Glutamatergic neuron (in vitro differentiated cells): ENCODE data around the gene ZNF20. TPM values are rescaled to one million over a fixed set of nuclear protein-coding genes. Genes with fewer than 3 reads are reported as not detected.

Experiments used
- DNase-seq: peaks from one replicate; pipeline ENCODE4 v3.0.0; 2022
- H3K27ac Mint-ChIP-seq: one replicate; pipeline ENCODE4 v1.8.0; 2020; ENCODE audit warnings: mild to moderate bottlenecking, mixed read lengths, inconsistent platforms; ENCODE audit not compliant: unreplicated experiment
- H3K27me3 Mint-ChIP-seq: one replicate; pipeline ENCODE4 v1.8.0; 2020; ENCODE audit warnings: mild to moderate bottlenecking, moderate library complexity, mixed read lengths, inconsistent platforms; ENCODE audit not compliant: unreplicated experiment
- H3K36me3 Mint-ChIP-seq: one replicate; pipeline ENCODE4 v1.8.0; 2020; ENCODE audit warnings: mild to moderate bottlenecking, mixed read lengths, inconsistent platforms; ENCODE audit not compliant: unreplicated experiment
- H3K4me1 Mint-ChIP-seq: one replicate; pipeline ENCODE4 v1.8.0; 2020; ENCODE audit warnings: mild to moderate bottlenecking, low read depth, mixed read lengths, inconsistent platforms; ENCODE audit not compliant: unreplicated experiment
- H3K4me3 Mint-ChIP-seq: one replicate; pipeline ENCODE4 v1.8.0; 2020; ENCODE audit warnings: mild to moderate bottlenecking, mixed read lengths, inconsistent platforms; ENCODE audit not compliant: unreplicated experiment
- H3K9me3 Mint-ChIP-seq: one replicate; pipeline ENCODE4 v1.8.0; 2020; ENCODE audit warnings: mild to moderate bottlenecking, moderate library complexity, mixed read lengths, inconsistent platforms; ENCODE audit not compliant: unreplicated experiment
- long read RNA-seq: library from polyadenylated mRNA; unstranded; transcript quantifications from one replicate; pipeline ENCODE4 v2.0.0, GENCODE V29; 2020; ENCODE audit not compliant: unreplicated experiment
- total RNA-seq: library from RNA; stranded (reverse); fragmentation: NEBNext Ultra II Directional; extraction: Animal tissue kit (Norgen Biotek cat#: 25700); gene quantifications from one replicate; pipeline ENCODE4 v1.2.1, GENCODE V29; 2021; ENCODE audit not compliant: unreplicated experiment
- TF ChIP-seq, protein P1 (sequence below): fragments of 200-600 bp; sonication (generic); IDR thresholded peaks from one replicate; pipeline ENCODE4 v1.5.0; 2021; ENCODE audit not compliant: partially characterized antibody, unreplicated experiment

The ZNF20 gene
- total RNA-seq, result 8.1 TPM
- long read RNA-seq, partial matches to known transcripts, result 0 of 3 reads
- long read RNA-seq, other reads (novel, unspliced or antisense), result 0 of 3 reads

DNA sequence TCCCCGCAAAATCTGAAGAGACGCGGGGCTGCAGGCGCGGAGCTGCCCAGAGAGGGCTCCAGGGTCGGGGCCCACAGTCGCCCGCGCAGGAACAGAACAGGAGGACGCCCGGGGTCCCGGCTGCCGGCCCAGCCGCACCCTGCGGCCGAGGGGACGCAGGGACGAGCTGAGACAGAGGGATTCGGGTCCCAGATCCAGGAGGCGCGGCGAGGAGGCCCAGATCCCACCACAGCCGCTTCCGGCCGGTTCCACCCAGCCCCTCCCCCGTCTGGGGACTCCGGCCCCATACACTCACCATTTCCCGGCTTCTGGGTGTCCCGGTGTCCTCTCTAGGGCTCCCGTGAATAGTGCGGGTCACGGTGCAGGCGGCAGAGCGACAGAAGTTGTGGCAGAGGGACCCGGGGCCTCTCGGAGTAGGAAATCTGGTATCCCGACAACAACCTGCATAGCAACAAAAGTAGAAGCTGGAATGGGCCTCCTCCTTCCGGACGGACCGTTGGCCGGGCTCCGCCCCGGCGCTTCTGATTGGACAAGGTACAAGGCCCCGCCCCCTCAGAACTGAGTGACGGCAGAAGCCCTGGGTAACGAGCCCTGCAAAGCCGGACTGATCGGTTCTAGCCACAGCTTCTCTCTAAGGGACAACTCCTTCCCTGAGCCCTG lies at the start of gene ZNF20:
Gene ZNF20 (minus strand): TSS at position 466 of the 660 bp plus-strand sequence. CDS start 168 bp downstream, at position 298.
- TF ChIP-seq, protein P1, sequence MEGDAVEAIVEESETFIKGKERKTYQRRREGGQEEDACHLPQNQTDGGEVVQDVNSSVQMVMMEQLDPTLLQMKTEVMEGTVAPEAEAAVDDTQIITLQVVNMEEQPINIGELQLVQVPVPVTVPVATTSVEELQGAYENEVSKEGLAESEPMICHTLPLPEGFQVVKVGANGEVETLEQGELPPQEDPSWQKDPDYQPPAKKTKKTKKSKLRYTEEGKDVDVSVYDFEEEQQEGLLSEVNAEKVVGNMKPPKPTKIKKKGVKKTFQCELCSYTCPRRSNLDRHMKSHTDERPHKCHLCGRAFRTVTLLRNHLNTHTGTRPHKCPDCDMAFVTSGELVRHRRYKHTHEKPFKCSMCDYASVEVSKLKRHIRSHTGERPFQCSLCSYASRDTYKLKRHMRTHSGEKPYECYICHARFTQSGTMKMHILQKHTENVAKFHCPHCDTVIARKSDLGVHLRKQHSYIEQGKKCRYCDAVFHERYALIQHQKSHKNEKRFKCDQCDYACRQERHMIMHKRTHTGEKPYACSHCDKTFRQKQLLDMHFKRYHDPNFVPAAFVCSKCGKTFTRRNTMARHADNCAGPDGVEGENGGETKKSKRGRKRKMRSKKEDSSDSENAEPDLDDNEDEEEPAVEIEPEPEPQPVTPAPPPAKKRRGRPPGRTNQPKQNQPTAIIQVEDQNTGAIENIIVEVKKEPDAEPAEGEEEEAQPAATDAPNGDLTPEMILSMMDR, result no peak
- peak; percentile 98 for DNase-seq
- H3K27me3 Mint-ChIP-seq, result peaks cover 3% of the 10 kb centered on the region
- peaks cover 24% of the 10 kb centered on the region for H3K36me3 Mint-ChIP-seq
- H3K4me3 Mint-ChIP-seq, result peak within 1 kb of the TSS; percentile 93
- peak within 1 kb of the TSS; percentile 87 for H3K27ac Mint-ChIP-seq
- H3K9me3 Mint-ChIP-seq, result peaks cover 16% of the 10 kb centered on the region
- peaks cover 21% of the 10 kb centered on the region for H3K4me1 Mint-ChIP-seq

DNA sequence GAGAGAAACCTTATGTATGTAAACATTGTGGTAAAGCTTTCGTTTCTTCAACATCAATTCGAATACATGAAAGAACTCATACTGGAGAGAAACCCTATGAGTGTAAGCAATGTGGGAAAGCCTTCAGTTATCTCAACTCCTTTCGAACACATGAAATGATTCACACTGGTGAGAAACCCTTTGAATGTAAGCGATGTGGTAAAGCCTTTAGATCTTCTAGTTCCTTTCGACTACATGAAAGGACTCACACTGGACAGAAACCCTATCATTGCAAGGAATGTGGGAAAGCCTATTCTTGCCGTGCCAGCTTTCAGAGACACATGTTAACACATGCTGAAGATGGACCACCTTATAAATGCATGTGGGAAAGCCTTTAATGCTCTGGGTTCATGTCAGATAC lies 47.5 kb upstream of the ZNF20 start:
- Mint-ChIP-seq H3K36me3 (peaks cover 76% of the 10 kb centered on the region), H3K4me1 (no peaks in the 10 kb centered on the region), H3K27me3 (peaks cover 4% of the 10 kb centered on the region), H3K4me3 (no peak overlapping the region), H3K9me3 (peaks cover 30% of the 10 kb centered on the region), H3K27ac (no peak overlapping the region)
- DNase-seq, result no peak
- TF ChIP-seq, protein P1, result no peak

DNA sequence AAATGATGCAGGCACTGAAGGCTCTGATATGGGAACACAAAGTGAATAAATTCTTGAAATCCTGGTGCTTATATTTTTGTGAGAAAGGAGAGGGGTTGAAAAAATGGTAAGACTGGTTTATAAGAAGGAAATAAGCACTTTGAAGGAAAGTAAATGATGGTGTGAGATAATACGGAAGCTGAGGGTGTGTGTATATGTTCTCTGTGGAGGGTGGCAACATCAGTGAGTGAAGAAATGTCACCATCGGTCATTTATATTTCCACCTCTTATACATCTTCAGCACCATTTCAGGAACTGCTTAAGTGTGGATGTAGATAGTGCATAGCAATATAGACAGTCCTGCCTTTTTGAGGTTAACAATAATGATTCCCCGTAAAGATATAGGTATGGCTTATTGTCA lies 40.2 kb upstream of the ZNF20 start:
- TF ChIP-seq, protein P1, result no peak
- H3K27ac Mint-ChIP-seq, result no peak overlapping the region
- peaks cover 36% of the 10 kb centered on the region for H3K36me3 Mint-ChIP-seq
- H3K4me1 Mint-ChIP-seq, result no peaks in the 10 kb centered on the region
- H3K4me3 Mint-ChIP-seq, result no peak overlapping the region
- no peak for DNase-seq
- H3K9me3 Mint-ChIP-seq, result peaks cover 12% of the 10 kb centered on the region
- H3K27me3 Mint-ChIP-seq, result no peaks in the 10 kb centered on the region

DNA sequence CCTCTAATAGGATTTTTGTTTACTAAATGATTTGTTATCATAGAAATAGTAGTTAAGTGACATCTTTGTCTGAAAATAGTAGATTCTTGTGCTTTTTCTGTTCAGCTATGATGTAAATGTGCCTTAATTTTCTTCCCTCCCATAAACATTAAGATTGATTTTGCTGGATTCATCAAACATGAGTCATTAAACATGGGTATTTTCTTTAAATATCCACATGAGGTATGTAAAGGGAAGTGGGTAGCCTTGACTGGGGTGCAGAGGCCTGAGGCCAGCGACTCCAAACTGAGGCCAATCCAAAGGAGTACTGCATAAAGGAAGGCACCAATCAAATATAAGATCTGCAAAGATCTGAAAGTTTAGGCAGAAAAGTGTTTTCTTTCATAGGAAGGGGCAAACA lies 26.5 kb upstream of the ZNF20 start:
- TF ChIP-seq, protein P1, result no peak
- peaks cover 4% of the 10 kb centered on the region for H3K4me1 Mint-ChIP-seq
- no peak overlapping the region for H3K27ac Mint-ChIP-seq
- H3K9me3 Mint-ChIP-seq, result peaks cover 10% of the 10 kb centered on the region
- H3K27me3 Mint-ChIP-seq, result peaks cover 14% of the 10 kb centered on the region
- peaks cover 11% of the 10 kb centered on the region for H3K36me3 Mint-ChIP-seq
- no peak for DNase-seq
- peak overlapping the region; percentile 60 for H3K4me3 Mint-ChIP-seq

DNA sequence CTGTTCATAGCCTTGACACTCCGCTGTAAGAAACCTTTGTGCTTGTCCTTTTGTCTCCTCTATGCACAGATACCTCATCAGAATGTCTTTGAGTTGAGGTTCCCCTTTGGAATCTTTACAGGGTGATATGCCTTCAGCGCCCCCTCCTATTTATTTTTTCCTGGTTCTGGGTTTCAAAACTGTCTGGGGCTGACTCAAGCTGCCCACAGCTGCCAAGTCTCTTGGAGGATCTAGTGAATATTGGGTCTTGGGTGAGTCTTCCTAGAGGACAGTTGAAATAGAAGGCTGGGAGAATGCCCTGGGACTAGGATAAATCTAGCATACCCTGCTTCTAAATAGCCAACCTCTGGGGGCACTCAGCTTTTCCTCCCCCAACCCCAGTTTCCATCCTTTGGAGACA lies 23.7 kb upstream of the ZNF20 start:
- Mint-ChIP-seq H3K9me3 (peaks cover 10% of the 10 kb centered on the region), H3K36me3 (peaks cover 5% of the 10 kb centered on the region), H3K27me3 (peaks cover 11% of the 10 kb centered on the region), H3K4me1 (peaks cover 4% of the 10 kb centered on the region), H3K4me3 (peak overlapping the region; percentile 97), H3K27ac (peak overlapping the region; percentile 93)
- DNase-seq, result no peak
- TF ChIP-seq, protein P1, result no peak
